HepG2 (cell line): Measurements from ENCODE around the gene ENTREP3. TPM values are rescaled to one million over a fixed set of nuclear protein-coding genes. Genes with fewer than 3 reads are reported as not detected.

Source experiments
- FOXK1 ChIP-seq: sonication (generic); formaldehyde crosslinking; IDR thresholded peaks from 2 replicates; pipeline ENCODE4 v1.4.0; 2020; ENCODE audit warnings: low read depth, missing genetic modification reagents, borderline replicate concordance
- GATAD2A ChIP-seq: IDR thresholded peaks from 2 replicates; pipeline ENCODE4 v1.6.1; 2016
- HNRNPK ChIP-seq: fragments of 200-400 bp; formaldehyde crosslinking; IDR thresholded peaks from 2 replicates; pipeline ENCODE4 v1.6.1; 2018; ENCODE audit warnings: low read length, low read depth, moderate library complexity, mild to moderate bottlenecking; ENCODE audit not compliant: poor library complexity, severe bottlenecking
- ONECUT2 ChIP-seq: sonication (generic); formaldehyde crosslinking; IDR thresholded peaks from 2 replicates; pipeline ENCODE4 v1.4.0; 2020; ENCODE audit warnings: missing genetic modification reagents
- RCOR2 ChIP-seq: IDR thresholded peaks from 2 replicates; pipeline ENCODE4 v1.6.1; 2016; ENCODE audit warnings: missing biosample characterization, missing genetic modification reagents
- SMARCC2 ChIP-seq: fragments of 450-650 bp; IDR thresholded peaks from 2 replicates; pipeline ENCODE4 v1.6.1; 2017; ENCODE audit warnings: antibody characterized with exemption, mild to moderate bottlenecking
- TOPORS ChIP-seq: sonication (generic); formaldehyde crosslinking; IDR thresholded peaks from 2 replicates; pipeline ENCODE4 v1.8.0; 2023; ENCODE audit warnings: mild to moderate bottlenecking, missing genetic modification reagents
- YY1 ChIP-seq: IDR thresholded peaks from 2 replicates; pipeline ENCODE4 v1.6.1; 2011; ENCODE audit warnings: low read length, low read depth, moderate library complexity, mild to moderate bottlenecking; ENCODE audit not compliant: insufficient read depth, insufficient replicate concordance
- ZFYVE20 ChIP-seq: sonication (generic); formaldehyde crosslinking; IDR thresholded peaks from 2 replicates; pipeline ENCODE4 v1.8.0; 2023; ENCODE audit warnings: low read depth, mild to moderate bottlenecking, moderate library complexity, missing genetic modification reagents, borderline replicate concordance
- ZNF234 ChIP-seq: sonication (generic); formaldehyde crosslinking; conservative IDR thresholded peaks from 2 replicates; pipeline ENCODE4 v1.5.1; 2020; ENCODE audit warnings: mild to moderate bottlenecking, missing genetic modification reagents
- ZNF589 ChIP-seq: sonication (generic); formaldehyde crosslinking; conservative IDR thresholded peaks from 2 replicates; pipeline ENCODE4 v1.8.0; 2022; ENCODE audit warnings: mild to moderate bottlenecking, moderate library complexity, missing genetic modification reagents
- polyA plus RNA-seq, 8 experiments: library from polyadenylated mRNA; depleted of rRNA in 3 of 8; stranded (reverse) in 7 of 8; unstranded in 1 of 8; fragments of >200 nt; fragmentation: Illumina TruSeq in 4 of 8; extraction: Trizol in 4 of 8; gene quantifications; 2 replicates each; pipeline versions ENCODE4 v1.2.1 to v1.2.3, GENCODE V29; 2011 to 2016; ENCODE audit warnings: low read depth in 4 of 8, missing spikeins in 1 of 8, mixed read lengths in 1 of 8; ENCODE audit not compliant: insufficient read depth in 1 of 8
- total RNA-seq, 5 experiments: library from RNA; depleted of rRNA; stranded (reverse); fragments of >200 nt; fragmentation: Illumina TruSeq; extraction: Trizol; gene quantifications; 2 replicates each; pipeline ENCODE4 v1.2.3, GENCODE V29; 2016; ENCODE audit warnings: low read depth in 1 of 5
- TF ChIP-seq, protein P1 (sequence below): sonication (generic); formaldehyde crosslinking; IDR thresholded peaks from 2 replicates; pipeline ENCODE4 v1.5.0; 2020; ENCODE audit warnings: mild to moderate bottlenecking, missing genetic modification reagents
- TF ChIP-seq, protein P2 (sequence below): fragments of 450-650 bp; IDR thresholded peaks from 2 replicates; pipeline ENCODE4 v1.6.1; 2017; ENCODE audit warnings: mild to moderate bottlenecking
- TF ChIP-seq, protein P3 (sequence below): sonication (generic); formaldehyde crosslinking; IDR thresholded peaks from 2 replicates; pipeline ENCODE4 v1.9.0; 2021; ENCODE audit warnings: missing genetic modification reagents, mild to moderate bottlenecking, borderline replicate concordance
- TF ChIP-seq, protein P4 (sequence below): sonication (generic); formaldehyde crosslinking; IDR thresholded peaks from 2 replicates; pipeline ENCODE4 v1.8.1; 2023; ENCODE audit warnings: mild to moderate bottlenecking, missing genetic modification reagents

Gene ENTREP3
- total and polyA plus RNA-seq, 2 of the 13 experiments (the other 11 are each of a cell fraction or from before 2014, with no cell fraction given), result 4.1 to 9.9 TPM

DNA sequence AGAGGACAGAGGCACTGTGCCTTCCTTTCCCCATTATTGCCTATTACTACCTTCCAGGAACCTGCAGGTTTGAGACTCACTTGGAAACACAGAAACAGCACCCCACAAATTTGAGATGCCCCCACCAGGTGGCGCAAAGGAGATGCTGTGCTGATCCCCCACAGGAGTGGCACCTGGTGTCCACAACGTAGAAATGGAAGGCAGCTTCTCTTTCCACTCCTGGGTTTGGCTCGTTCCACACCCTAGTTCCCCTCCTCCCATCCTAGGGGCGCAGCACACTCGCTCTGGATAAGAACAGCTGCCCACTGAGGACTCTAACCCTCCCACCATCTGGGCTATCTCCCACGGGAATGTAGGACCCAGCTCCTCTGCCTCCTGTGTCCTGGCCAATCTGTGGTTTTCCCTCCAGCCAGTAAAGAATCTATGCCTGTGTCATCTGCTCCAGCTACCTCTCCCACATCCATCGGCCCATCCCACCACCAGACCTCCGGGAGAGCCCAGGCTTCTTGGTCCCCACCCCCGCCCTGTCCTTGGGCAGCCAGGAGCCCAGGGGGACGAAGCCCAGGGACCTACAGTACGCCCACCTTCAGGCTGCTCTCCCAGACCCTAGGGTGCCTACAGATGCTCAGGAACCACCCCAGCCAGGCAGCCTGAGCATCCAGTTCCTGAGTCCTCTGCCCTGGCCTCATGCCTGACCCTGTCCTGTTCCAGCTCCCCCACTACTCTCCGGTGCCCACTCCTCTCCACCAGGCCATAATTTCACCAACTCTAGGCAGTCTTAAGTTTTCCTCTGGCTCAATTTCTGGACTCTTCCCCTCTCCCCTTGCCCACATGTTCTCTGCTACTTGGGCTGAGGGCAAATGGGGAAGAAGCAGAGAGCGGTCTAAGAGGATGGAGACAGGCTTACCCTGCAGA lies 48.1 kb downstream of the ENTREP3 start (continued):
- TF ChIP-seq, protein P1, sequence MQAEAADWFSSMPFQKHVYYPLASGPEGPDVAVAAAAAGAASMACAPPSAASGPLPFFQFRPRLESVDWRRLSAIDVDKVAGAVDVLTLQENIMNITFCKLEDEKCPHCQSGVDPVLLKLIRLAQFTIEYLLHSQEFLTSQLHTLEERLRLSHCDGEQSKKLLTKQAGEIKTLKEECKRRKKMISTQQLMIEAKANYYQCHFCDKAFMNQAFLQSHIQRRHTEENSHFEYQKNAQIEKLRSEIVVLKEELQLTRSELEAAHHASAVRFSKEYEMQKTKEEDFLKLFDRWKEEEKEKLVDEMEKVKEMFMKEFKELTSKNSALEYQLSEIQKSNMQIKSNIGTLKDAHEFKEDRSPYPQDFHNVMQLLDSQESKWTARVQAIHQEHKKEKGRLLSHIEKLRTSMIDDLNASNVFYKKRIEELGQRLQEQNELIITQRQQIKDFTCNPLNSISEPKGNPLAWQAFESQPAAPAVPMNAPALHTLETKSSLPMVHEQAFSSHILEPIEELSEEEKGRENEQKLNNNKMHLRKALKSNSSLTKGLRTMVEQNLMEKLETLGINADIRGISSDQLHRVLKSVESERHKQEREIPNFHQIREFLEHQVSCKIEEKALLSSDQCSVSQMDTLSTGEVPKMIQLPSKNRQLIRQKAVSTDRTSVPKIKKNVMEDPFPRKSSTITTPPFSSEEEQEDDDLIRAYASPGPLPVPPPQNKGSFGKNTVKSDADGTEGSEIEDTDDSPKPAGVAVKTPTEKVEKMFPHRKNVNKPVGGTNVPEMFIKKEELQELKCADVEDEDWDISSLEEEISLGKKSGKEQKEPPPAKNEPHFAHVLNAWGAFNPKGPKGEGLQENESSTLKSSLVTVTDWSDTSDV (CRISPR knock-in tag), result no peak
- TF ChIP-seq TOPORS (no peak), ZFYVE20 (CRISPR knock-in tag) (no peak), FOXK1 (CRISPR knock-in tag) (no peak), GATAD2A (peak; percentile 58), ONECUT2 (CRISPR knock-in tag) (no peak), RCOR2 (no peak), ZNF234 (CRISPR knock-in tag) (no peak), ZNF589 (CRISPR knock-in tag) (no peak), SMARCC2 (no peak), YY1 (peak; percentile 29), HNRNPK (no peak)
- TF ChIP-seq, protein P2, sequence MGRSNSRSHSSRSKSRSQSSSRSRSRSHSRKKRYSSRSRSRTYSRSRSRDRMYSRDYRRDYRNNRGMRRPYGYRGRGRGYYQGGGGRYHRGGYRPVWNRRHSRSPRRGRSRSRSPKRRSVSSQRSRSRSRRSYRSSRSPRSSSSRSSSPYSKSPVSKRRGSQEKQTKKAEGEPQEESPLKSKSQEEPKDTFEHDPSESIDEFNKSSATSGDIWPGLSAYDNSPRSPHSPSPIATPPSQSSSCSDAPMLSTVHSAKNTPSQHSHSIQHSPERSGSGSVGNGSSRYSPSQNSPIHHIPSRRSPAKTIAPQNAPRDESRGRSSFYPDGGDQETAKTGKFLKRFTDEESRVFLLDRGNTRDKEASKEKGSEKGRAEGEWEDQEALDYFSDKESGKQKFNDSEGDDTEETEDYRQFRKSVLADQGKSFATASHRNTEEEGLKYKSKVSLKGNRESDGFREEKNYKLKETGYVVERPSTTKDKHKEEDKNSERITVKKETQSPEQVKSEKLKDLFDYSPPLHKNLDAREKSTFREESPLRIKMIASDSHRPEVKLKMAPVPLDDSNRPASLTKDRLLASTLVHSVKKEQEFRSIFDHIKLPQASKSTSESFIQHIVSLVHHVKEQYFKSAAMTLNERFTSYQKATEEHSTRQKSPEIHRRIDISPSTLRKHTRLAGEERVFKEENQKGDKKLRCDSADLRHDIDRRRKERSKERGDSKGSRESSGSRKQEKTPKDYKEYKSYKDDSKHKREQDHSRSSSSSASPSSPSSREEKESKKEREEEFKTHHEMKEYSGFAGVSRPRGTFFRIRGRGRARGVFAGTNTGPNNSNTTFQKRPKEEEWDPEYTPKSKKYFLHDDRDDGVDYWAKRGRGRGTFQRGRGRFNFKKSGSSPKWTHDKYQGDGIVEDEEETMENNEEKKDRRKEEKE, result no peak
- TF ChIP-seq, protein P3, sequence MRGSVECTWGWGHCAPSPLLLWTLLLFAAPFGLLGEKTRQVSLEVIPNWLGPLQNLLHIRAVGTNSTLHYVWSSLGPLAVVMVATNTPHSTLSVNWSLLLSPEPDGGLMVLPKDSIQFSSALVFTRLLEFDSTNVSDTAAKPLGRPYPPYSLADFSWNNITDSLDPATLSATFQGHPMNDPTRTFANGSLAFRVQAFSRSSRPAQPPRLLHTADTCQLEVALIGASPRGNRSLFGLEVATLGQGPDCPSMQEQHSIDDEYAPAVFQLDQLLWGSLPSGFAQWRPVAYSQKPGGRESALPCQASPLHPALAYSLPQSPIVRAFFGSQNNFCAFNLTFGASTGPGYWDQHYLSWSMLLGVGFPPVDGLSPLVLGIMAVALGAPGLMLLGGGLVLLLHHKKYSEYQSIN (CRISPR knock-in tag), result no peak
- TF ChIP-seq, protein P4, sequence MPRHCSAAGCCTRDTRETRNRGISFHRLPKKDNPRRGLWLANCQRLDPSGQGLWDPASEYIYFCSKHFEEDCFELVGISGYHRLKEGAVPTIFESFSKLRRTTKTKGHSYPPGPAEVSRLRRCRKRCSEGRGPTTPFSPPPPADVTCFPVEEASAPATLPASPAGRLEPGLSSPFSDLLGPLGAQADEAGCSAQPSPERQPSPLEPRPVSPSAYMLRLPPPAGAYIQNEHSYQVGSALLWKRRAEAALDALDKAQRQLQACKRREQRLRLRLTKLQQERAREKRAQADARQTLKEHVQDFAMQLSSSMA, result no peak
